ENCODE measurements around the gene TMEM205. TPM values are rescaled to one million over a fixed set of nuclear protein-coding genes. Genes with fewer than 3 reads are reported as not detected.
"Not testable (repeated sequence)": the region's sequence is repeated elsewhere in the genome, so short reads cannot be mapped to it uniquely, and the experiment has no call there.

The TMEM205 gene
- total RNA-seq, 4 donors from 2014 or later = 77.6 to 212 (median 168) TPM

DNA sequence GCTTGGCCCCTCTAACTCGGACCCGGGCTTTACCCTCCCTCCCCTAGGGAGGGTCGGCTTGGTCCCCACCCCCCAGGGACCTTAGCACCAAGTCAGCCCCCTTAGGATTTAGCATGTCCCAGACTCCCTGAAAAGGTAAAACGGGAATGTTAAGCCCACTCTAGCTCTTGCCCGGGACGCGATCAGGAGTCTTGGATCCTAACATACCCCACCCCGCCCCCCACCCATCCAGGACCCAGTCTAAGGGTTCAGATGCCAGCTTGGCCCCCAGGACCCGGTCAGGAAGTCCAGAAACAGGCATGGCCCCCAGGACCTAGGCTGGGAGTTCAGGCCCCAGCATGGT is 37.6 kb upstream of the TMEM205 start:
- Histone ChIP-seq H3K4me3 (peak overlapping the region in 3 of 4 donors; percentile 42 to 44 (median 42)), H3K27me3 (peaks cover 0 to 10% of the 10 kb centered on the region in 2 donors), H3K9me3 (no peaks in the 10 kb centered on the region), H3K4me1 (peaks cover 3 to 34% (median 20%) of the 10 kb centered on the region in 4 donors), H3K36me3 (no peaks in the 10 kb centered on the region), H3K27ac (peak overlapping the region in 2 of 4 donors; percentile 4 to 55)
- TF ChIP-seq CTCF (IDR thresholded peaks at IDR 0.05) (no peak), POLR2A (IDR thresholded peaks at IDR 0.05) (no peak)
- DNase-seq = no peak

- peak overlapping the region in 2 of 4 donors; percentile 4 to 52 for H3K27ac ChIP-seq
- peak overlapping the region; percentile 15 to 44 (median 42) for H3K4me3 ChIP-seq
- H3K4me1 ChIP-seq = peaks cover 3 to 39% (median 20%) of the 10 kb centered on the region in 4 donors
- H3K36me3 ChIP-seq = no peaks in the 10 kb centered on the region
- peak; percentile 46 to 73 (median 64) for DNase-seq
- TF ChIP-seq CTCF (IDR thresholded peaks at IDR 0.05) (peak in 5 of 6 experiments; percentile 51 to 68 (median 55)), POLR2A (IDR thresholded peaks at IDR 0.05) (no peak)
- peaks cover 0 to 10% of the 10 kb centered on the region in 2 donors for H3K27me3 ChIP-seq
- H3K9me3 ChIP-seq = no peaks in the 10 kb centered on the region
These were observed 37.0 kb upstream of the TMEM205 start for GRCh38 chr19:11382898-11383705.

GRCh38 chr19:11380653-11381537 is 34.8 kb upstream of the TMEM205 start:
- Histone ChIP-seq H3K4me3 (peak overlapping the region; percentile 49 to 70 (median 61)), H3K27me3 (peaks cover 0 to 10% of the 10 kb centered on the region in 2 donors), H3K4me1 (peaks cover 3 to 54% (median 23%) of the 10 kb centered on the region in 4 donors), H3K36me3 (no peaks in the 10 kb centered on the region), H3K9me3 (no peaks in the 10 kb centered on the region), H3K27ac (peak overlapping the region; percentile 78 to 94 (median 88))
- TF ChIP-seq POLR2A (IDR thresholded peaks at IDR 0.05) (peak; percentile 77 to 88), CTCF (IDR thresholded peaks at IDR 0.05) (peak; percentile 81 to 87 (median 86))
- DNase-seq = peak; percentile 96 to 98 (median 97)

GRCh38 chr19:11379857-11380350 is 33.8 kb upstream of the TMEM205 start:
- peaks cover 0 to 10% of the 10 kb centered on the region in 2 donors for H3K27me3 ChIP-seq
- H3K27ac ChIP-seq = peak overlapping the region in 2 of 4 donors; percentile 86 to 91
- no peak for DNase-seq
- no peak overlapping the region for H3K4me3 ChIP-seq
- H3K9me3 ChIP-seq = no peaks in the 10 kb centered on the region
- peaks cover 3 to 60% (median 28%) of the 10 kb centered on the region in 4 donors for H3K4me1 ChIP-seq
- TF ChIP-seq CTCF (IDR thresholded peaks at IDR 0.05) = no peak
- TF ChIP-seq POLR2A (IDR thresholded peaks at IDR 0.05) = no peak
- no peaks in the 10 kb centered on the region for H3K36me3 ChIP-seq

GRCh38 chr19:11379269-11379845 is 33.3 kb upstream of the TMEM205 start:
- not testable (repeated sequence) for H3K4me3 ChIP-seq, H3K36me3 ChIP-seq, H3K27ac ChIP-seq, DNase-seq, H3K9me3 ChIP-seq, H3K27me3 ChIP-seq
- H3K4me1 ChIP-seq = peaks cover 3 to 60% (median 28%) of the 10 kb centered on the region in 4 donors
